GM12872 (cell line): Measurements from ENCODE around the gene APC2.

Source experiments
- TF ChIP-seq, protein P1 (sequence below): IDR thresholded peaks from 3 replicates; pipeline ENCODE4 v1.5.1; 2011; ENCODE audit warnings: low read depth, mild to moderate bottlenecking, low read length, moderate library complexity; ENCODE audit not compliant: insufficient read depth

The APC2 gene

DNA sequence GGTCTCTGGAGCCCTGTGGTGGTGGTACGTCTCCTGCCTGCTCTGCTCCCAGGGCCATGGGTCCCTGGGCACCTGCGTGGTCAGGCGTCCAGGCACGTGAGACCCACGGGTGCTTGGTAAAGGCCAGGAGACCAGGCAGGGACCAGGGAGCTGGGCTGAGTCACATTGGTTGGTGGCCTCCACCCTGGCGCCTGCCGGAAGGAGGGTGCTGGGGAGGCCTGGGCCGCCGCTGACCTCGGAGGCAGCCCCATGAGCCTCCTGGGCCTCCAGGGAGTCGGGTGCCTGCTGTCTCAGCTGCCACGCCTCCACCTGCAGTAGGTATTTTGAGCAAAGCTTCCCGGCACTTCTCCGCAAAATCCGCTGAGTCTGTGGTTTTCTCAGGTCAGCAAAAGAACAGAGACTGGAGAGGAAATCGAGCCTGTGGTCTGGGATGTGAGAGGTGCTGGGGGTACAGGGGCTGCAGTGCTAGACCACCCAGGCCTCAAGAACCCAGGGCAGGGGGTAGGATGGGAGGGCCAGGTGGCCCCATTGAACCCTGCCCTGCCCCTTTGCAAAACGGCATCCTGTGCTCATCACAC, 70.4 kb downstream of the APC2 start:
- TF ChIP-seq, protein P1, sequence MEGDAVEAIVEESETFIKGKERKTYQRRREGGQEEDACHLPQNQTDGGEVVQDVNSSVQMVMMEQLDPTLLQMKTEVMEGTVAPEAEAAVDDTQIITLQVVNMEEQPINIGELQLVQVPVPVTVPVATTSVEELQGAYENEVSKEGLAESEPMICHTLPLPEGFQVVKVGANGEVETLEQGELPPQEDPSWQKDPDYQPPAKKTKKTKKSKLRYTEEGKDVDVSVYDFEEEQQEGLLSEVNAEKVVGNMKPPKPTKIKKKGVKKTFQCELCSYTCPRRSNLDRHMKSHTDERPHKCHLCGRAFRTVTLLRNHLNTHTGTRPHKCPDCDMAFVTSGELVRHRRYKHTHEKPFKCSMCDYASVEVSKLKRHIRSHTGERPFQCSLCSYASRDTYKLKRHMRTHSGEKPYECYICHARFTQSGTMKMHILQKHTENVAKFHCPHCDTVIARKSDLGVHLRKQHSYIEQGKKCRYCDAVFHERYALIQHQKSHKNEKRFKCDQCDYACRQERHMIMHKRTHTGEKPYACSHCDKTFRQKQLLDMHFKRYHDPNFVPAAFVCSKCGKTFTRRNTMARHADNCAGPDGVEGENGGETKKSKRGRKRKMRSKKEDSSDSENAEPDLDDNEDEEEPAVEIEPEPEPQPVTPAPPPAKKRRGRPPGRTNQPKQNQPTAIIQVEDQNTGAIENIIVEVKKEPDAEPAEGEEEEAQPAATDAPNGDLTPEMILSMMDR = no peak

DNA sequence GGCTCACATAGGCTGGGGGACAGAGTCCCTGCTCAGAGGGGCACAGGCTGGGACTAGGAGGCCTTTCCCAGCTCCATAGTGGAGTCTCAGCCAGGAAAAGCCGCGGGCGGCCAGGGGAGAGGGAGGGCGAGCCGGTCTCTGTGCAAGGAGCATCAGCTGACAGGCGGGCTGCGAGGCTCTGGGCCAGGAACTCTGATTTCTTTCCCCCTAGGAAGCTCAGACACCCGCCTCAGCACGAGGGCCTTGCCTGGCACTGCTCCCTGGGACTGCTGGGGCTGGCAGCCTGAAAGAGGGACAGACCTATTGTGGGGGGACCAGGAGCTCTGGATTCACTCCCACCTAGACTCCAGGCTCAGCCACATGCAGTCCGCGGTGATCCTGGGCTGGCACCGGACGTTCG, 71.7 kb downstream of the APC2 start:
- TF ChIP-seq, protein P1 = no peak

DNA sequence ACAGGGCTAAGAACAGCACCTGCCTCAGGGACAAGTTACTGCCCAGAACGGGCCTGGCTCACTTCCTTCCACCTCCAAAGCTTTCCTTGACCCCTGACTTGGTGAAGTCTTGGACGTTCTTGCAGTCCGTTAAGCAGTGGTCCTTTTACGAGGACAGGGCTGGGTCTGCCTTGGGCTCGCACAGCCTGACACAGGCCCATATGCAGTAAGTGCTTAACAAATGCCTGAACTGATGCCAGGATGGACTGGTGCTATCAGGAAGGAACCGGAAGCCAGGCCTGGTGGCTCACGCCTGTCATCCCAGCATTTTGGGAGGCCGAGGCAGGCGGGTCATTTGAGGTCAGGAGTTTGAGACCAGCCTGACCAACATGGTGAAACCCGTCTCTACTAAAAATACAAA, 72.1 kb downstream of the APC2 start:
- TF ChIP-seq, protein P1 = no peak

DNA sequence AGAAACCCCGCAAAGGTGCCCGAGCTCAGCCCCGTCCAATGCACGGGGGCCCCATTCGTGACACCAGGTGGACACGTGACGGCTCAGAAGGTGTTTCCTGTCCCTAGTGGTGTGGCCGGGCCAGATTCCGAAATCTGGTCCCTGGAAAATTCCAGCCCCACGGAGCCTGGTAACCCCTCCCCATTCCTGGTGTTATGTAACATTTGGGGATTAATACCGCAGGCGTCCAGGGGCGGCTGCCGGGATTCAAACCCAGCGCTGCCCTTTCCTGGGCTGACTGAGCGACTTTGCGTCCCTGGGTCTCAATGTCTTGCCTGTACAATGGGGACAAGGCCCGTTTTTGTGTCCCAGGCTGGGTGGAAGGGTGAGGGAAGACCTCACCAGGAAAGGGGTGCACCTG, 72.9 kb downstream of the APC2 start:
- TF ChIP-seq, protein P1 = no peak
